Astrocyte (in vitro differentiated cells and primary cell): Measurements from ENCODE around the gene SUSD3.

Experiments
- CTCF ChIP-seq: IDR thresholded peaks from 2 replicates; pipeline ENCODE4 v1.5.1; 2011; ENCODE audit warnings: low read depth, mild to moderate bottlenecking, inconsistent platforms, low read length, moderate library complexity; ENCODE audit not compliant: insufficient read depth
- EZH2 ChIP-seq: IDR thresholded peaks from 2 replicates; pipeline ENCODE4 v1.6.1; 2012; ENCODE audit warnings: mild to moderate bottlenecking, low read length, inconsistent platforms; ENCODE audit not compliant: insufficient read depth

GRCh38 chr9:93112116-93112863 lies 53.8 kb downstream of the SUSD3 start:
- TF ChIP-seq CTCF (no peak), EZH2 (no peak)
